Endothelial cell of umbilical vein (primary cell): ENCODE data around the gene ZNF304. TPM values are rescaled to one million over a fixed set of nuclear protein-coding genes. Genes with fewer than 3 reads are reported as not detected.
"Not testable (repeated sequence)": the region's sequence is repeated elsewhere in the genome, so short reads cannot be mapped to it uniquely, and the experiment has no call there.

Experiments
- BruUV-seq: library from RNA; stranded (reverse); fragments of 400-500 nt; replicated peaks from 2 replicates; lab custom pipeline; 2021; lab: Mats Ljungman, UMichigan
- CTCF ChIA-PET: fragments of 300-600, 350-600 bp; sonication (Branson Sonifier 250); formaldehyde crosslinking; loops from one replicate; lab custom pipeline; 2021; ENCODE audit warnings: antibody characterized with exemption, inconsistent platforms; lab: Charles Lee
- POLR2A ChIA-PET: fragments of 300-600, 350-600 bp; sonication (Branson Sonifier 250); formaldehyde crosslinking; loops from one replicate; lab custom pipeline; 2021; ENCODE audit warnings: antibody characterized with exemption, inconsistent platforms; lab: Charles Lee
- DNase-seq: peaks from one replicate; pipeline ENCODE4 v3.0.0-alpha.2; 2011; ENCODE audit warnings: low read depth, low spot score
- FAIRE-seq: peaks from 2 replicates; lab custom pipeline; 2011; peaks lifted over from hg19 to GRCh38; lab: Jason Lieb, UNC
- H2AFZ ChIP-seq: 2 replicates; pipeline ENCODE4 v1.6.0; 2012; ENCODE audit warnings: low read depth, low read length, control low read depth, inconsistent platforms
- H3K27ac ChIP-seq: 2 replicates; pipeline ENCODE4 v1.5.1; 2011; ENCODE audit warnings: low read depth, mild to moderate bottlenecking, control low read depth, low read length, moderate library complexity; ENCODE audit not compliant: insufficient read depth
- H3K27me3 ChIP-seq, 2 experiments: 2 replicates each; pipeline versions ENCODE4 v1.6.0 to v1.6.1; 2011; ENCODE audit warnings: low read length in 2 of 2, mixed read lengths in 1 of 2; ENCODE audit not compliant: control insufficient read depth in 2 of 2, insufficient read depth in 2 of 2
- H3K36me3 ChIP-seq, 2 experiments: 2 replicates in 1 of 2; 3 replicates in 1 of 2; pipeline ENCODE4 v1.5.1; 2011; ENCODE audit warnings: low read length in 2 of 2, mild to moderate bottlenecking in 1 of 2, moderate library complexity in 1 of 2; ENCODE audit not compliant: control insufficient read depth in 2 of 2, insufficient read depth in 2 of 2; ENCODE audit errors: extremely low read depth in 1 of 2
- H3K4me1 ChIP-seq: 3 replicates; pipeline ENCODE4 v1.5.1; 2011; ENCODE audit warnings: mild to moderate bottlenecking, low read length; ENCODE audit not compliant: control insufficient read depth, insufficient read depth; ENCODE audit errors: extremely low read depth
- H3K4me2 ChIP-seq: 2 replicates; pipeline ENCODE4 v1.6.1; 2011; ENCODE audit warnings: low read length, control low read depth, mixed read lengths; ENCODE audit not compliant: insufficient read depth
- H3K4me3 ChIP-seq, 3 experiments: fragments of 200-600 bp in 1 of 3; sonication (generic), shearing (Covaris generic) in 1 of 3; replicated peaks in 1 of 3; 2 replicates each; pipeline ENCODE4 v1.5.1; 2011 to 2016; ENCODE audit warnings: control low read depth in 3 of 3, low read length in 3 of 3, mild to moderate bottlenecking in 2 of 3, inconsistent platforms in 1 of 3, low read depth in 1 of 3, moderate library complexity in 1 of 3; ENCODE audit not compliant: insufficient read depth in 1 of 3
- H3K79me2 ChIP-seq: 2 replicates; pipeline ENCODE4 v1.6.0; 2012; ENCODE audit warnings: low read length, inconsistent platforms; ENCODE audit not compliant: control insufficient read depth, insufficient read depth
- H3K9ac ChIP-seq: replicated peaks from 2 replicates; pipeline ENCODE3; 2011; ENCODE audit warnings: low read length, control low read depth; ENCODE audit not compliant: insufficient read depth; ENCODE audit errors: extremely low read depth
- H3K9me1 ChIP-seq: replicated peaks from 3 replicates; pipeline ENCODE4 v1.6.0; 2011; ENCODE audit warnings: mild to moderate bottlenecking, low read length; ENCODE audit not compliant: control insufficient read depth, insufficient read depth; ENCODE audit errors: extremely low read depth
- H3K9me3 ChIP-seq: replicated peaks from 2 replicates; pipeline ENCODE4 v1.5.1; 2012; ENCODE audit warnings: low read length, inconsistent platforms; ENCODE audit not compliant: control insufficient read depth, insufficient read depth
- H4K20me1 ChIP-seq: replicated peaks from 2 replicates; pipeline ENCODE3; 2011; ENCODE audit warnings: mild to moderate bottlenecking, low read length; ENCODE audit not compliant: control insufficient read depth, insufficient read depth; ENCODE audit errors: extremely low read depth
- CTCF ChIP-seq, 2 donors: IDR thresholded peaks; 1 replicate in 1 of 2; 2 replicates in 1 of 2; pipeline ENCODE4 v1.5.1; 2011; ENCODE audit warnings: low read length in 2 of 2, mild to moderate bottlenecking in 2 of 2, moderate library complexity in 2 of 2, control low read depth in 1 of 2, inconsistent platforms in 1 of 2, low read depth in 1 of 2; ENCODE audit not compliant: insufficient read depth in 1 of 2; ENCODE audit errors: extremely low read depth in 1 of 2
- EZH2 ChIP-seq: IDR thresholded peaks from 2 replicates; pipeline ENCODE4 v1.6.1; 2012; ENCODE audit warnings: borderline replicate concordance, low read depth, mild to moderate bottlenecking, moderate library complexity, low read length, inconsistent platforms; ENCODE audit not compliant: severe bottlenecking
- FOS ChIP-seq: IDR thresholded peaks from 2 replicates; pipeline ENCODE4 v1.6.1; 2011; ENCODE audit warnings: mild to moderate bottlenecking, low read length, moderate library complexity, borderline replicate concordance; ENCODE audit not compliant: insufficient read depth
- GATA2 ChIP-seq: IDR thresholded peaks from 2 replicates; pipeline ENCODE4 v1.7.0; 2011; ENCODE audit warnings: low read depth, mild to moderate bottlenecking, moderate library complexity, mixed read lengths, low read length; ENCODE audit not compliant: insufficient read length, insufficient read depth
- JUN ChIP-seq: IDR thresholded peaks from 2 replicates; pipeline ENCODE4 v1.6.1; 2011; ENCODE audit warnings: borderline replicate concordance, low read depth; ENCODE audit not compliant: insufficient read length, insufficient read depth
- MAX ChIP-seq: IDR thresholded peaks from 2 replicates; pipeline ENCODE4 v1.6.1; 2011; ENCODE audit not compliant: insufficient read depth, insufficient read length
- MYC ChIP-seq: IDR thresholded peaks from one replicate; pipeline ENCODE4 v1.6.1; 2011; ENCODE audit warnings: mild to moderate bottlenecking, low read depth, low read length
- POLR2A ChIP-seq: IDR thresholded peaks from 2 replicates; pipeline ENCODE4 v1.6.1; 2012; ENCODE audit warnings: low read depth, mild to moderate bottlenecking, control low read depth, low read length
- POLR2AphosphoS5 ChIP-seq: IDR thresholded peaks from 2 replicates; pipeline ENCODE4 v1.6.1; 2012; ENCODE audit warnings: low read depth, mild to moderate bottlenecking, control low read depth, low read length, moderate library complexity; ENCODE audit not compliant: insufficient read depth
- dilution Hi-C: fragments of 300-500 bp; cut with MboI; formaldehyde crosslinking; loops from one replicate; pipeline ENCODE4 v1.15.0; 2019; ENCODE audit warnings: low sequenced_read_pairs; ENCODE audit not compliant: extremely low pct_ligation_motif_present
- intact Hi-C: fragments of 100-400 bp; cut with micrococcal nuclease; formaldehyde crosslinking; loops from one replicate; pipeline ENCODE4 v1.10.0; 2022
- polyA plus RNA-seq, 4 experiments: library from polyadenylated mRNA; depleted of rRNA in 3 of 4; stranded (reverse) in 3 of 4; unstranded in 1 of 4; fragments of >200 nt; gene quantifications; 2 replicates each; pipeline versions ENCODE4 v1.2.1 to v1.2.3, GENCODE V29; 2011 to 2012; ENCODE audit warnings: missing spikeins in 1 of 4
- total RNA-seq: library from RNA; stranded (reverse); gene quantifications from 2 replicates; pipeline ENCODE4 v1.2.3, GENCODE V29; 2021

The ZNF304 gene
- total and polyA plus RNA-seq, 2 donors (not counting 3 experiments of a cell fraction or from before 2014, with no cell fraction given) = 2.5 to 5.3 TPM

- H3K4me1 ChIP-seq = no peaks in the 10 kb centered on the region
- H3K36me3 ChIP-seq = peaks cover 0 to 18% of the 10 kb centered on the region in 2 experiments
- H3K27me3 ChIP-seq = no peaks in the 10 kb centered on the region
- no peak overlapping the region for H2AFZ ChIP-seq
- no TSS peak for BruUV-seq
- intact Hi-C loops (no loop called here), dilution Hi-C loops (no loop called here)
- H3K4me3 ChIP-seq = no peak overlapping the region
- CTCF ChIA-PET = no interaction called here
- H3K27ac ChIP-seq = no peak overlapping the region
- POLR2A ChIA-PET = no interaction called here
- peaks cover 13% of the 10 kb centered on the region for H3K9me3 ChIP-seq
- no peaks in the 10 kb centered on the region for H3K79me2 ChIP-seq
- H3K9ac ChIP-seq = no peak overlapping the region
- H4K20me1 ChIP-seq = no peaks in the 10 kb centered on the region
- no peak for FAIRE-seq
- no peak overlapping the region for H3K4me2 ChIP-seq
- no peaks in the 10 kb centered on the region for H3K9me1 ChIP-seq
- TF ChIP-seq POLR2A (no peak), MYC (no peak), FOS (no peak), JUN (no peak), EZH2 (no peak), MAX (no peak), GATA2 (no peak), CTCF (IDR thresholded peaks at IDR 0.05; ENCODE audit: extremely low read depth in 1 of 2, insufficient read depth in 1 of 2, low read depth in 1 of 2, low read length in 2 of 2) (no peak), POLR2AphosphoS5 (no peak)
- DNase-seq = no peak
These were observed 23.1 kb downstream of the ZNF304 start for GRCh38 chr19:57374179-57374578.

- CTCF ChIA-PET, BruUV-seq, dilution Hi-C loops, FAIRE-seq, H3K4me3 ChIP-seq, DNase-seq, H3K27me3 ChIP-seq, intact Hi-C loops, H2AFZ ChIP-seq, H3K9me1 ChIP-seq, H3K9ac ChIP-seq, H4K20me1 ChIP-seq, H3K27ac ChIP-seq, H3K4me2 ChIP-seq, POLR2A ChIA-PET, H3K4me1 ChIP-seq, H3K79me2 ChIP-seq: not testable (repeated sequence)
- Histone ChIP-seq H3K36me3 (peaks cover 0 to 18% of the 10 kb centered on the region in 2 experiments), H3K9me3 (peaks cover 13% of the 10 kb centered on the region)
These were observed 23.6 kb downstream of the ZNF304 start for GRCh38 chr19:57374647-57375046.
